ENCODE measurements around the gene KCTD12.

DNA sequence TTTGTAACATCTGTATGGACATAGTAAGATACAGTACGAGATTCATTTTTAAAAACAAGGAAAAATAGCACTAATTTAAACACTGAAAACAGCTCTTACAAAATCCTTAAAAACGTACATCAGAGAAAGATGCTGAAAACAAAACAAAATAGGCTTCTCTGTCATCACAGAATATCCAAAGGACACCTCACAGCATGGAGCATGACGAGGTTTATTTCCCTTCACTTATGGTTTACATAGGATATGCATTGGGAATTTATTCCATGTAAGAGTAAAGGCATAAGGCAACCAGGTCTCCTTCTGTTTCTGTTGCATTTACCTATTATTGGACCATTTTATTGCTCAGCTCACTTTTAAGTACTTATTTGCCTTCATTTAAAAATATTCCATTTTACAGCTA, 3.0 kb downstream of the KCTD12 start:
- TF ChIP-seq, protein P1, sequence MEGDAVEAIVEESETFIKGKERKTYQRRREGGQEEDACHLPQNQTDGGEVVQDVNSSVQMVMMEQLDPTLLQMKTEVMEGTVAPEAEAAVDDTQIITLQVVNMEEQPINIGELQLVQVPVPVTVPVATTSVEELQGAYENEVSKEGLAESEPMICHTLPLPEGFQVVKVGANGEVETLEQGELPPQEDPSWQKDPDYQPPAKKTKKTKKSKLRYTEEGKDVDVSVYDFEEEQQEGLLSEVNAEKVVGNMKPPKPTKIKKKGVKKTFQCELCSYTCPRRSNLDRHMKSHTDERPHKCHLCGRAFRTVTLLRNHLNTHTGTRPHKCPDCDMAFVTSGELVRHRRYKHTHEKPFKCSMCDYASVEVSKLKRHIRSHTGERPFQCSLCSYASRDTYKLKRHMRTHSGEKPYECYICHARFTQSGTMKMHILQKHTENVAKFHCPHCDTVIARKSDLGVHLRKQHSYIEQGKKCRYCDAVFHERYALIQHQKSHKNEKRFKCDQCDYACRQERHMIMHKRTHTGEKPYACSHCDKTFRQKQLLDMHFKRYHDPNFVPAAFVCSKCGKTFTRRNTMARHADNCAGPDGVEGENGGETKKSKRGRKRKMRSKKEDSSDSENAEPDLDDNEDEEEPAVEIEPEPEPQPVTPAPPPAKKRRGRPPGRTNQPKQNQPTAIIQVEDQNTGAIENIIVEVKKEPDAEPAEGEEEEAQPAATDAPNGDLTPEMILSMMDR (IDR thresholded peaks at IDR 0.05): no peak
- no peak for TF ChIP-seq POLR2A (IDR thresholded peaks at IDR 0.05)

Data from Peyer's patch (tissue), 4 donors.